Measurements from ENCODE around the gene FBXL13.
"Not testable (repeated sequence)": the region's sequence is repeated elsewhere in the genome, so short reads cannot be mapped to it uniquely, and the experiment has no call there.

Gene FBXL13

GRCh38 chr7:102917436-102918353, 156.9 kb downstream of the FBXL13 start:
- Histone ChIP-seq H3K9me3 (ENCODE audit: control insufficient read depth, low read length) (no peaks in the 10 kb centered on the region), H3K4me3 (ENCODE audit: extremely low read depth, insufficient read depth, low read length, poor library complexity, severe bottlenecking) (no peak overlapping the region), H3K4me1 (ENCODE audit: control insufficient read depth, insufficient read depth, low read length, poor library complexity, severe bottlenecking) (peaks cover 12% of the 10 kb centered on the region), H3K27ac (ENCODE audit: low read depth, low read length, severe bottlenecking) (no peak overlapping the region), H3K36me3 (ENCODE audit: control insufficient read depth, insufficient read depth, low read length) (no peaks in the 10 kb centered on the region)
- WGBS, 2 experiments (ENCODE audit: insufficient coverage in 2 of 2): 72 to 79% methylated on average over 3 to 4 of the region's 5 CpGs

- Histone ChIP-seq H3K4me1 (ENCODE audit: control insufficient read depth, insufficient read depth, low read length, poor library complexity, severe bottlenecking) (peaks cover 12% of the 10 kb centered on the region), H3K36me3 (ENCODE audit: control insufficient read depth, insufficient read depth, low read length) (no peaks in the 10 kb centered on the region), H3K4me3 (ENCODE audit: extremely low read depth, insufficient read depth, low read length, poor library complexity, severe bottlenecking) (no peak overlapping the region), H3K27ac (ENCODE audit: low read depth, low read length, severe bottlenecking) (no peak overlapping the region), H3K9me3 (ENCODE audit: control insufficient read depth, low read length) (no peaks in the 10 kb centered on the region)
Observed at GRCh38 chr7:102916881-102917280, 157.7 kb downstream of the FBXL13 start.

- WGBS, 2 experiments (ENCODE audit: insufficient coverage in 2 of 2): 75 to 89% methylated on average over 1 to 3 of the region's 3 CpGs
- peaks cover 12% of the 10 kb centered on the region for H3K4me1 ChIP-seq (ENCODE audit: control insufficient read depth, insufficient read depth, low read length, poor library complexity, severe bottlenecking)
- H3K36me3 ChIP-seq (ENCODE audit: control insufficient read depth, insufficient read depth, low read length): no peaks in the 10 kb centered on the region
- H3K4me3 ChIP-seq (ENCODE audit: extremely low read depth, insufficient read depth, low read length, poor library complexity, severe bottlenecking): no peak overlapping the region
- no peak overlapping the region for H3K27ac ChIP-seq (ENCODE audit: low read depth, low read length, severe bottlenecking)
- no peaks in the 10 kb centered on the region for H3K9me3 ChIP-seq (ENCODE audit: control insufficient read depth, low read length)
Observed at GRCh38 chr7:102916426-102916825, 158.2 kb downstream of the FBXL13 start.

- no peaks in the 10 kb centered on the region for H3K9me3 ChIP-seq (ENCODE audit: control insufficient read depth, low read length)
- 66 to 86% methylated on average over 3 to 5 of the region's 8 CpGs for WGBS, 2 experiments (ENCODE audit: insufficient coverage in 2 of 2)
- H3K4me3 ChIP-seq (ENCODE audit: extremely low read depth, insufficient read depth, low read length, poor library complexity, severe bottlenecking): no peak overlapping the region
- peaks cover 12% of the 10 kb centered on the region for H3K4me1 ChIP-seq (ENCODE audit: control insufficient read depth, insufficient read depth, low read length, poor library complexity, severe bottlenecking)
- H3K27ac ChIP-seq (ENCODE audit: low read depth, low read length, severe bottlenecking): no peak overlapping the region
- H3K36me3 ChIP-seq (ENCODE audit: control insufficient read depth, insufficient read depth, low read length): no peaks in the 10 kb centered on the region
Observed at GRCh38 chr7:102914585-102914984, 160.0 kb downstream of the FBXL13 start.

GRCh38 chr7:102913826-102914225, 160.8 kb downstream of the FBXL13 start:
- Histone ChIP-seq H3K9me3 (ENCODE audit: control insufficient read depth, low read length) (no peaks in the 10 kb centered on the region), H3K27ac (ENCODE audit: low read depth, low read length, severe bottlenecking) (no peak overlapping the region), H3K4me1 (ENCODE audit: control insufficient read depth, insufficient read depth, low read length, poor library complexity, severe bottlenecking) (peaks cover 12% of the 10 kb centered on the region), H3K36me3 (ENCODE audit: control insufficient read depth, insufficient read depth, low read length) (no peaks in the 10 kb centered on the region), H3K4me3 (ENCODE audit: extremely low read depth, insufficient read depth, low read length, poor library complexity, severe bottlenecking) (no peak overlapping the region)
- WGBS, 2 experiments (ENCODE audit: insufficient coverage in 2 of 2): 96% methylated on average over 3 to 7 of the region's 9 CpGs

GRCh38 chr7:102912742-102913141, 161.9 kb downstream of the FBXL13 start, which contains the start of gene LRRC17:
Gene LRRC17 (plus strand): TSS chr7:102913000. CDS start chr7:102933914, 20,914 bp downstream.
- Histone ChIP-seq H3K9me3 (ENCODE audit: control insufficient read depth, low read length) (no peaks in the 10 kb centered on the region), H3K4me1 (ENCODE audit: control insufficient read depth, insufficient read depth, low read length, poor library complexity, severe bottlenecking) (peaks cover 11% of the 10 kb centered on the region), H3K27ac (ENCODE audit: low read depth, low read length, severe bottlenecking) (peak within 1 kb of the TSS; percentile 5), H3K36me3 (ENCODE audit: control insufficient read depth, insufficient read depth, low read length) (no peaks in the 10 kb centered on the region), H3K4me3 (ENCODE audit: extremely low read depth, insufficient read depth, low read length, poor library complexity, severe bottlenecking) (no peak within 1 kb of the TSS)
- 71 to 90% methylated on average over 6 of the region's 6 CpGs for WGBS, 2 experiments (ENCODE audit: insufficient coverage in 2 of 2)

- H3K4me3 ChIP-seq (ENCODE audit: extremely low read depth, insufficient read depth, low read length, poor library complexity, severe bottlenecking): no peak overlapping the region
- H3K36me3 ChIP-seq (ENCODE audit: control insufficient read depth, insufficient read depth, low read length): no peaks in the 10 kb centered on the region
- no peaks in the 10 kb centered on the region for H3K4me1 ChIP-seq (ENCODE audit: control insufficient read depth, insufficient read depth, low read length, poor library complexity, severe bottlenecking)
- H3K27ac ChIP-seq (ENCODE audit: low read depth, low read length, severe bottlenecking): no peak overlapping the region
- no peaks in the 10 kb centered on the region for H3K9me3 ChIP-seq (ENCODE audit: control insufficient read depth, low read length)
Observed at GRCh38 chr7:102908676-102909075, 165.9 kb downstream of the FBXL13 start.

GRCh38 chr7:102903576-102903975, 171.0 kb downstream of the FBXL13 start:
- not testable (repeated sequence) for H3K36me3 ChIP-seq (ENCODE audit: control insufficient read depth, insufficient read depth, low read length); H3K4me1 ChIP-seq (ENCODE audit: control insufficient read depth, insufficient read depth, low read length, poor library complexity, severe bottlenecking); H3K4me3 ChIP-seq (ENCODE audit: extremely low read depth, insufficient read depth, low read length, poor library complexity, severe bottlenecking); H3K27ac ChIP-seq (ENCODE audit: low read depth, low read length, severe bottlenecking); H3K9me3 ChIP-seq (ENCODE audit: control insufficient read depth, low read length)
- no CpG with 5 or more reads among the region's 1 CpG for WGBS, 2 experiments (ENCODE audit: insufficient coverage in 2 of 2)

- H3K27ac ChIP-seq (ENCODE audit: low read depth, low read length, severe bottlenecking); H3K36me3 ChIP-seq (ENCODE audit: control insufficient read depth, insufficient read depth, low read length): not testable (repeated sequence)
- no CpG with 5 or more reads among the region's 2 CpGs for WGBS, 2 experiments (ENCODE audit: insufficient coverage in 2 of 2)
Observed at GRCh38 chr7:102902052-102902451, 172.5 kb downstream of the FBXL13 start.

GRCh38 chr7:102898532-102898859, 176.1 kb downstream of the FBXL13 start:
- no peaks in the 10 kb centered on the region for H3K4me1 ChIP-seq (ENCODE audit: control insufficient read depth, insufficient read depth, low read length, poor library complexity, severe bottlenecking)
- no peak overlapping the region for H3K4me3 ChIP-seq (ENCODE audit: extremely low read depth, insufficient read depth, low read length, poor library complexity, severe bottlenecking)
- H3K9me3 ChIP-seq (ENCODE audit: control insufficient read depth, low read length): no peaks in the 10 kb centered on the region
- no peak overlapping the region for H3K27ac ChIP-seq (ENCODE audit: low read depth, low read length, severe bottlenecking)
- WGBS, 2 experiments (ENCODE audit: insufficient coverage in 2 of 2): 86 to 93% methylated on average over 3 to 4 of the region's 5 CpGs
- no peaks in the 10 kb centered on the region for H3K36me3 ChIP-seq (ENCODE audit: control insufficient read depth, insufficient read depth, low read length)

More at GRCh38 chr7:102902052-102902451, 172.5 kb downstream of the FBXL13 start:
- not testable (repeated sequence) for H3K9me3 ChIP-seq (ENCODE audit: control insufficient read depth, low read length); H3K4me1 ChIP-seq (ENCODE audit: control insufficient read depth, insufficient read depth, low read length, poor library complexity, severe bottlenecking); H3K4me3 ChIP-seq (ENCODE audit: extremely low read depth, insufficient read depth, low read length, poor library complexity, severe bottlenecking)

- Histone ChIP-seq H3K4me3 (ENCODE audit: extremely low read depth, insufficient read depth, low read length, poor library complexity, severe bottlenecking) (no peak overlapping the region), H3K9me3 (ENCODE audit: control insufficient read depth, low read length) (no peaks in the 10 kb centered on the region), H3K4me1 (ENCODE audit: control insufficient read depth, insufficient read depth, low read length, poor library complexity, severe bottlenecking) (no peaks in the 10 kb centered on the region), H3K36me3 (ENCODE audit: control insufficient read depth, insufficient read depth, low read length) (no peaks in the 10 kb centered on the region), H3K27ac (ENCODE audit: low read depth, low read length, severe bottlenecking) (no peak overlapping the region)
- WGBS, 2 experiments (ENCODE audit: insufficient coverage in 2 of 2): 84 to 93% methylated on average over 2 to 3 of the region's 5 CpGs
Observed at GRCh38 chr7:102897856-102898531, 176.6 kb downstream of the FBXL13 start.

Data from mesodermal cell (in vitro differentiated cells).